ENCODE results near the gene RPS10.
A peak's percentile ranks its signal among the peaks of the same experiment; 100 is the strongest.

The RPS10 gene

GRCh38 chr6:34425498-34426410 lies at the start of gene RPS10:
Gene RPS10 (minus strand): TSS chr6:34426069. CDS start chr6:34425221, 848 bp downstream.
- peak; percentile 98 for DNase-seq

DNA sequence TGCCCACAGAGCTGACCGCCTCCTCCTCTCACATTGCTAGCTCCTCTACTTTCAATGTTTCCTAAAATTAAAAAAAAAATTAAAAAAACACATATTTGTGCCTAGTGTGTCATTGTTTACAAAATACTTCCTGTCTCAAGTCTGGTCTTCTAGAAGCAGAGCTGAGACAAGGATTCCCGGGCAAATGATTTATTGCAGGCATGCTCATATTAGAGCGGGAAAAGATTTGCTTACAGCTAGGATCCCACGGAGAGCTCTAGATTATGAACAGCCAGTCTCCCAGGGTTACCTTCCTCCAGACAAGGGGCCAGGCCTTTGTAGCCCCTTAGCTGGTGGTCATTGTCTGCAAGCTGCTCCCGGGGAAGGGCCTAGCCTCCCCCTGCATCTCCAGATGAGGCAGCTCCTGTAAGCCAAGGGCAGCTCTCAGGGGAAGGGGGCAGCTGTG lies 49.4 kb upstream of the RPS10 start:
- no peak for DNase-seq

DNA sequence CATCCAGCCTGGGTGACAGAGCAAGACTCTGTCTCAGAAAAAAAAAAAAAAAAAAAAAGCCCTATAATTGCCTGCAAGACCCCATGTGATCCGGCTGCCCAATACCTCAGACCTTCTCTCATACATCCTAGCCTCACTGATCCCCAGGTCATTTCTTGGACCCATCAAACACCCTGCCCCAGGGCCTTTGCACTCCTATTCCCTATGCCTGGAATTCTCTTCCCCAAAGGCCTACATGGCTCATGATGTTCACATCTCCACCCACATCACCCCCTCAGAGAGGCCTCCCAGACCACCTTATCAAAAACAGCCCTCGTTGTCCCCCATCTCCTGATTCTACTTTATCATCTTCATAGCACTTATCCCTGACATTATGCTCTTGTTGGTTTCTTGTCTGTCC lies 48.9 kb upstream of the RPS10 start:
- no peak for DNase-seq

DNA sequence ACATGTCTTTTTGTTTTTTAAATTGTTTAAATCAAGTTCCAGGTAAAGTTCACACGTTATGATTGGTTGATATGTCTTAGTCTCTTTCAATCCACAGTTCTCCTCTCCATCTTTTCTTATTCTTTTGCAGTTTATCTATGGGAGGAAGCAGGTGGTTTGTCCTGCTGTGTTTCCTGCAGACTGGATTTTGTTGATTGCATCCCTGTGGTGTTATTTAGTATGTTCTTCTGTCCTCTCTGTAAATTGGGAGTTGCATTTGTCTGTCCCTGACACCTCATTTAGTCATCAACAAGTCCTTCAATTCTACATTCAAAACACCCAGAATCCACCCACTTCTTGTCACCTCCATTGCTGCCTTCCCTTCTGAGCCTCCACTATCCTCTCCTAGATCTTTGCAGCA lies 48.1 kb upstream of the RPS10 start:
- DNase-seq = no peak

GRCh38 chr6:34472425-34472824 lies 46.6 kb upstream of the RPS10 start:
- DNase-seq = no peak

GRCh38 chr6:34469499-34469898 lies 43.6 kb upstream of the RPS10 start:
- DNase-seq = no peak

DNA sequence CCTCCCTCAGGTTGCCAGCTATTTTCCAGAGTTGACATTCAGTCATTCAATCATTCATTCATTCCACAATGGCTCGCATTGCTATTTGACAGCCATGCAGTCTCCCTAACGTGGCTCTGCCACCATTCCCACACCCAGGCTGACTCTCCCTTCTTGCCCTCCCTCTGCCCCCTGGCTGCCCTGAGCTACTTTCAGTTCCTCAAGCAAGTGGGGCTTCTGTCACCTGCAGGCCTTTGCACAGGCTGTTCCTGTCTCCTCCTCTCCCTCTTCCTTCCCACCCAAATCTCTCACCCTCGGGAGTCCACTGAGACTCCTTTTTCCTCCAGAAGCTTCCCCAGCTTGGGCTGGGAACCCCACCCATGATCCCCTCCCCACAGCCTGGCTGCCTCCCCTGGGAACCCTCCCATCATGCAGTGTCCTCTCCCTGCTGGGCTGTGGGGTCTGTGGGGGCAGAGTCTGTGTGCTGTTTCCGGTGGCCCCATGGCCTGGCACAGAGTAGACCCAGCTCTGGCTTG lies 42.6 kb upstream of the RPS10 start:
- DNase-seq = no peak

DNA sequence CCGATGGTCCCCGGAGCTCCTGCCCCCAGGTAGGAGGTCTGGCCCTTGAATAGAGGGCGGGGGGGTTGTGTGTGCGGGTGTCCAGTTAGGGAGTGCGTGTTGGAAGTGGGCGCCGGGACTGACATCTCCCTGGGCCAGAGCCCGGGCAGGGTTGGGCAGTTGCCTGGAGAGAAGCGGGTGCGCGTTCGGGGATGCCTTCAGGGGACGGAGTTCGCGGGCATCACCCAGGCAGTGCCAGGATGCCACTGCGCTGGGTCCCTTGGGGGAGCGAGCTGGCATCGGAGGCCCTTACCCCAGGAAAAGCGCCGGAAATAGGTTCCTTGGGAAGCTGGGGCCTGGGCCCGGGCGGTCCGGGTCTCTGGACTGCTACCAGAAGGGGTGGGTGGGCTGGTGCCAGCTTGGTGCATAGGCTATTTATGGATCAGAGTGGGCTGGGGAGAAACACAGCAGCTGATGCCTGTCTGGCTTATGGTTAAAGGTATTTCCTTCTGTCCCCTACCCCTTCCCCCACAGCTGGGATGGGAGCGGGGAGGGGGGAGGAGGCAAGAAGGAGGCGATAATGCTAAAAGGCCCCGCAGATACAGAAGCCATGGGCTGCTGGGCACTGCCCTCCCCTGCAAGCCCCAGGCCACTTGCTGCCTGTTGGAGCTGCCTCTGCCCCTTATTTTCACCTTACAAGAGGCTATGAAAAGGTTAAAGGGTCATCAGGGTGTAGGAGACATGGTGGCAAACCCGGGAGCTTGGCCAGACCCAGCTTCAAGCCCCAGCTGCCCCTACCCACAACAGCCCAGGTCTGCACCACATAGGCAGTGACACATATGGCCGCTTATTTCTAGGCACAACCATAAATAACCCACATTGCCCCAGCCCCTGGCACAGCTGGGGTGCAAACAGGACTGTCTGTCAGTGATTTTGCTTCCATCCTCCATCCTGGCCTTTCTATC lies 40.6 kb upstream of the RPS10 start:
- no peak for DNase-seq

- DNase-seq = no peak
Measured at GRCh38 chr6:34465531-34466241, 39.8 kb upstream of the RPS10 start, which contains the start of gene PACSIN1. Gene PACSIN1 (plus strand): TSS chr6:34466076. CDS start chr6:34526306, 60,230 bp downstream.

- no peak for DNase-seq
Measured at GRCh38 chr6:34463849-34464248, 38.0 kb upstream of the RPS10 start.

DNA sequence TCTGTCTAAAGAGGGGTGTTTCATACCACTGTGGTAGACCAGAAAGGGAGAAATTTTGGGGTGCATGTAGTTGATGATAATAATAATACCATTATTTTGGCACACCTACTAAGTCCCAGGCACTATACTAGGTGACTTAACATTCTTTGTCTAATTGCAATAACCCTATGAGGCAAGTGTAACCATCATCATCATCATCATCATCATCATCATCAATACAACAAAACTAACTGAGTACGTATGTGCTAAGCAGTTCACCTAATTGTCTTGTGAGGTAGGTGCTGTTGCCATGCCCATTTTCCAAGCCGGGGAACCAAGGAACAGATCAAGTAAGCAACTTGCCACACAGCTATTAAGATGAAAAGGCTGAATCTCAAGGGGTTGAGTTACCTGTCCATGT lies 37.4 kb upstream of the RPS10 start:
- DNase-seq = no peak

GRCh38 chr6:34462551-34462971 lies 36.7 kb upstream of the RPS10 start:
- no peak for DNase-seq

- no peak for DNase-seq
Measured at GRCh38 chr6:34462010-34462409, 36.1 kb upstream of the RPS10 start.

DNA sequence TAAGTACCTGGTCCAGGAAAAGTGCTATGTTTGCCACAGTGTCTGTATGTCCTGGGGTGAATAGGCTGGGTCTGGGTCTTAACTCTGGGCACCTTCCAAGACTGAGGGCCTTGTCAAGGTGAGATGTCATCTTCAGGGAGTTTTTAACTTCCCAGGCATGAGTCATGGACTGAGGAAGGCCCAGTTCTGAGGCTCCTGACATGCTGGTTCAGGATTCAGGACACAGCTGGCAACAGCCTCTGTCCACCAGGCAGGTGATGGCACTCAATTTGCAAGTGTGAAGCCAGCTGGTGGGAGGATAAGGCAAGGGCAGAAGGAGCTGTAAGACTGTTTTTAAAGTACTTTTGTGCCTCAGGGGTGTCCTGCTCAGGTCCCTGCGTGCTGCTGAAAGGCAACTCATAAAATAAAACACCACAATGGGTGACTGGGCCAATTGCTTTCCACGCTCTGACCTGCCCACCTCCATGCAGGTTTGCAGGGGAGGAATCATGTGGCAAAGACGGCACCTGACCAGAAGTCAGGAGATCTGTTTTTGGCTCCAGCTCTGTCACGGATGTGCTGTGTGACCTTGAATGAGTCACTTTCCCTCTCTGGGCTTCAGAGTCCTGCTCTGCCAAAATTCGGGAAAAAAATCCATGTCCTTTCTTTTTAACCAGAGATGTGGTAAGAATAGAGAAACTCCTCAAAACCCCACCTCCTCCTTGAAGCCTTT lies 35.1 kb upstream of the RPS10 start:
- DNase-seq = no peak

DNA sequence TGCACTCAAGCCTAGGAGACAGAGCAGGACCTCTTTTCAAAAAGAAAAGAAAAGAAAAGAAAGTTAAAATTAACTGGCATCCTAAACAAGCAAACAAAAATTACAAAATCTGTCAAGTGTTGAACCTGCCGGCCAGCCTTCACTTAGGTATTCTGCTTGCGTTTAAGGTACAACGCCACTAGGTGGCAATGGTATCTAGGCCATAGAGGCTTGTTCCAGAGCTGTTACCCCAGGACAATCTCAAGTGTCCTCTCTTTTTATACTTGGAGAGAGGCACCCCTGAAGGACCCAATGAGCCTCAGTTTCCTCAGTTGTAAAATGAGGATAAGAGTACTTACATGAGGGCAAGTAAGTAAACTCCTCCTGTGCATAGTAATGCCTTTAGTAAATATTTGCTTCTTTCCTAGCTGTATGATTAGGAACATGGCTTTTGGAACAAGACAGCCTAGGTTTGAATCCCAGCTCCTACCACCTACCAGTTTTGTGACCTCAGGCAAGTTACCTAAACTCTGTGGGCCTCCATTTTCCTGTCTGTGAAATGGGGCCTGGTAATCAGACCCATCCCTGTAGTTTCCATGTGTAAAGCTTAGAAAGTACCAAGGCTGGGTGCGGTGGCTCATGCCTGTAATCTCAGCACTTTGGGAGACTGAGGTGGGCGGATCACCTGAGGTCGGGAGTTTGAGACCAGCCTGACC lies 34.2 kb upstream of the RPS10 start:
- DNase-seq = peak; percentile 69

DNA sequence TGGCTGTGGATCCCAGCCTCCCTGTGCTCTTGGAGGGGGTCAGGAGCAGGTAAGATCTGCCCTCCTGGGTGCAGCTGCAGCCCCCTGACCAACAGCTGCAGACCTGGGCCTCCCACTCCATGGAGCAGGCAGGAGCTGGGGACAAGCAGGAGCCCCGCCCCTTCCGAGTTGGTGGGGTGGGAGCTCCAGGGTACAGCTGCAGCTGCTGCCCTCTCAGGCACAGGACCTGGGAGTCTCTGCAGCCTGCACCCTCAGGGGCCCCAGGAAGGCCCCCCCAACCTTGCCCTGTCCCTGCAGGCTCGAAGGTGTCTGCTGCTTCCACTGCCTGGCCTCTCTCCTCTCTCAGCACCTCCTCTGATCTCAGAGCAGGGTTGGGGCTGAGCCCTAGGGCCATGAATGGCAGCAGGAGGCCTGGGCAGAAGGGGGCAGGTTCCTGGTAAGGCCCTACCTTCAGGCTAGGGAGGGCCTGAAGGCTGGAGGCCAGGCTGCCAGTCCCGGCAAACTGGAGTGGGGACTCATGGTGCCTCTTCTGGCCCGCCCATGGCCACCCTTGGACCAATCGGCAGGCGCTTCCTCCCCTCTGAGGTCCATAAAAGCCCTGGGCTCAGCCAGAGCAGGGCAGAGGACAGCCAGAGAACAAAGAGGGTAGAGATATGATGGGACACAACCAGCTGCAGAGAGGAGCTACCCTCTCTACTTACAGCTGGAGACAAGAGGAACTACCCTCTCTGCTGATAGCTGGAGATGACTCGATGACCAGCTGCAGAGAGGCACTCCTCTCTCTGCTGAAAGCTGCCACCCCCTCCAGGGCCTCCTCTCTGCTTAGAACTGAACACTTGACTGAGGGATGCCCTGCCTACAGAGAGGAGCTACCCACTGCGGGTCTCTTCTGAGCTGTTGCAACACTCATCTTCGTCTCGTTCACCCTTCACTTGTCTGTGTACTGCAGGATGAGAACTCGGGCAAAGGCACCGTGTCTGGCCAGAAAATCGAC lies 32.2 kb upstream of the RPS10 start:
- no peak for DNase-seq

GRCh38 chr6:34457382-34457741 lies 31.5 kb upstream of the RPS10 start:
- no peak for DNase-seq

DNA sequence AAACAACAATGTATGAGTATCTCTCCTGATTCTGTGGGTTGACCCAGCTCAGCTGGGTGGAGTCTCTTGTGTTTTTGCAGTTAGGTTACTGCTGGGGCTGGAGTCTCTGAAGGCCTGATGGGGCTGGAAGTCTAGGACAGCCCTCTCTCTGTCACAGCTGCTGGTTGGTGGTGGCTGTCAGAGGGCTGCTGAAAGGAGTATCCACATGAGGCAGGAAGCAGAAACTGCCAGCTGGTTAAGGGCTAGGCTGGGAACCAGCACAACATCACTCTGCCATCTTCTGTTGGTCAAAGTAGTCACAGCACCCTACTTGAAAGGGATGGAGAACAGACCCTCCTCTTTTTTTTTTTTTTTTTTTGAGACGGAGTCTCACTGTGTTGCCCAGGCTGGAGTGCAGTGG lies 30.0 kb upstream of the RPS10 start:
- no peak for DNase-seq

DNA sequence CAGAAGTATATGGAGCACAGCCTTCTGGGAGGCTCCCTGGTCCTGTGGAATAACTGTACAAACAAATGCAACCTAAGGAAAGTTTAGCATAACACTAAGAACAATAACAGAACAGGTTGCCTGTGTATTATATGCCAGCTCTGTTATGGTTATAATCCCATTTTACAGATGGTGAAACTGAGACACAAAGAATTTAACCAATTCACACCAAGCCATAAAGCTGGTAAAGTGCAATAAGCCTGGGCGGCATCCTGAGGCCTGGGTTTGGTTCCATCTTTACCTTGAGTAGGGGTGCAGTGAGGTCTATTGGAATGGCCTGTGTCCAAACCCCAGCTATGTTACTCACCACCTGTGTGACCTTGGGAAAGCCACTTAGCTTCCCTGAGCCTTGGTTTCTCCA lies 25.3 kb upstream of the RPS10 start:
- no peak for DNase-seq

DNA sequence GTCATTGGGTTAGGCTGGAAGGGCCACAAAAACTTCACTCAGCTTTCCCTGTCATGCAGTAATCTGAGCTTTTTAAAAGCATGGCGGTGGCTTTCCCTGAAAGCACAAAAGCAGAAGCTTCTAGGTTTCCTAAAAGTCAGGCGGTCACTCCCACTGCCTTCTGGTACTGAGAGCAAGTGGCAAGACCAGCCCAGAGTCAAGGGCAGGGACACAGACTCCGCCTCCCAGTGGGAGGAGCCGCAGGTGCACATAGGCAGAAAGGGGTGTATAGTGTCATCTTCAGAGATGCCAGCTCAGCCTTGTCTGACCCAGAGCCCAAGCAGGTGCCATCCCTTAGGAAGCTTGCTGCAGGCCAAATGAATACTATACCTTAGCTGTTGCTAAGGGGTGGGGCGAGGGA lies 22.0 kb upstream of the RPS10 start:
- no peak for DNase-seq

Data from activated CD8-positive, alpha-beta memory T cell treated with anti-CD3 and anti-CD28 coated beads for 24 hours (primary cell).